ENCODE measurements around the gene ADNP2. TPM values are rescaled to one million over a fixed set of nuclear protein-coding genes. Genes with fewer than 3 reads are reported as not detected.

Gene ADNP2
- total and polyA plus RNA-seq, 2 of the 4 experiments (the other 2 are of a cell fraction), result 5.6 to 18.3 TPM

DNA sequence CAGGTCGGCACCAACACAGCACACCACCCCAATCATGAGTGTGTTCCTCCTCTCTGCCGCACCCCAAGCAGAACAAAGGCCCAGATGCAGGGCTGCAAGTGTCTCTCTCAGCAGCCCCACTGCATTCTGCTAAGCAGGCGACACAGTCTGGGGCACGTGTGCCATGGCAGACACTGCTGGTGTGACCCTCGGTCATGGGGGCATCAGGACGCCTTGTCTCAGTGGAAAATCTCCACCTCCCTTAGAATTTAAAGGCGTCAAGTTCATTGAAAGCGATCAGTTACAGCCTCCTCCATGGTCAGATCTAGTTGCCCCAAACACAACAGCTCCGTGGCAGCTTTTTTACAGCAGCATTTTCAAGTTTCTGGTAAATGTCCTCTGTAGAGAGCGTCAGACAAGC, 57.2 kb downstream of the ADNP2 start:
- BruUV-seq (replicated peaks), result no TSS peak
- H3K4me3 ChIP-seq (ENCODE audit: insufficient read depth, low read depth, low read length), result no peak overlapping the region
- no peak overlapping the region for H2BK120ac ChIP-seq (ENCODE audit: low read depth, low read length)
- H4K91ac ChIP-seq (ENCODE audit: insufficient read depth, low read depth, low read length), result no peak overlapping the region
- ATAC-seq (ENCODE audit: low read depth) (no peak), DNase-seq (no peak)
- 84% methylated on average over 5 of the region's 10 CpGs; no CpG with 5 or more reads in 1 of the 2 experiments for WGBS, 2 experiments (ENCODE audit: extremely low coverage in 2 of 2, insufficient read length in 1 of 2)
- H3K27me3 ChIP-seq (ENCODE audit: control insufficient read depth, insufficient read depth, low read length), result no peaks in the 10 kb centered on the region
- H2BK15ac ChIP-seq (ENCODE audit: low read depth, low read length), result no peak overlapping the region
- H4K8ac ChIP-seq (ENCODE audit: low read depth in 2 of 2, low read length in 2 of 2), result no peak overlapping the region
- H3K79me1 ChIP-seq (ENCODE audit: low read depth in 1 of 2, low read length in 2 of 2), result peaks cover 0 to 6% of the 10 kb centered on the region in 2 experiments; a peak in 1 of 4 replicates
- H2AK9ac ChIP-seq (replicated peaks; ENCODE audit: low read depth, low read length, poor library complexity), result no peak overlapping the region
- H3K27ac ChIP-seq (ENCODE audit: insufficient read depth, low read length), result no peak overlapping the region
- POLR2A ChIA-PET (ENCODE audit: unreplicated experiment), result no interaction called here
- TF ChIP-seq RAD21 (IDR thresholded peaks at IDR 0.05; ENCODE audit: low read length) (no peak), SMC3 (IDR thresholded peaks at IDR 0.05; ENCODE audit: low read depth, low read length) (no peak), RCOR1 (IDR thresholded peaks at IDR 0.05; ENCODE audit: insufficient replicate concordance, low read length) (no peak)
- H2BK5ac ChIP-seq (ENCODE audit: low read depth, low read length, poor library complexity, severe bottlenecking), result no peak overlapping the region
- no peak overlapping the region for H2AFZ ChIP-seq (replicated peaks; ENCODE audit: low read length, poor library complexity)
- no peak overlapping the region for H3K4me2 ChIP-seq (ENCODE audit: low read depth, low read length)
- no peak overlapping the region for H3K14ac ChIP-seq (replicated peaks; ENCODE audit: low read depth, low read length)
- no peak overlapping the region for H4K5ac ChIP-seq (ENCODE audit: low read depth, low read length)
- no peak overlapping the region for H2AK5ac ChIP-seq (ENCODE audit: low read depth, low read length)
- no peak overlapping the region for H3K9ac ChIP-seq (ENCODE audit: low read depth, low read length)
- dilution Hi-C loops (cut with HindIII; ENCODE audit: low sequenced_read_pairs, unreplicated experiment), result no loop called here
- no peak overlapping the region for H3K18ac ChIP-seq (ENCODE audit: low read depth, low read length)
- CTCF ChIA-PET, result interaction anchor here (1.4 kb wide), 1 partner anchor 9 kb away, joined by 4 read pairs; no protein-coding TSS in a partner anchor
- H3K9me3 ChIP-seq (ENCODE audit: control insufficient read depth, insufficient read depth, low read length), result peaks cover 8% of the 10 kb centered on the region
- peaks cover 18% of the 10 kb centered on the region for H3K9me1 ChIP-seq (ENCODE audit: insufficient read depth, low read length)
- no peak overlapping the region for H3K56ac ChIP-seq (ENCODE audit: extremely low read depth, insufficient read depth, low read length)
- H3K4me1 ChIP-seq (ENCODE audit: control insufficient read depth, insufficient read depth, low read length), result peaks cover 2% of the 10 kb centered on the region; the same call in 1 of the 2 replicates
- no peak overlapping the region for H2BK20ac ChIP-seq (ENCODE audit: low read depth, low read length)
- H3K23ac ChIP-seq (ENCODE audit: low read depth, low read length), result no peak overlapping the region
- intact Hi-C loops (cut with micrococcal nuclease), result no loop called here
- no peaks in the 10 kb centered on the region; the same call in none of the 2 replicates for H4K20me1 ChIP-seq (ENCODE audit: insufficient read depth, low read length)
- H3K4ac ChIP-seq (ENCODE audit: low read depth, low read length), result no peak overlapping the region
- no peaks in the 10 kb centered on the region for H3K36me3 ChIP-seq (ENCODE audit: control insufficient read depth, insufficient read depth, low read length)
- in situ Hi-C loops (cut with MboI; ENCODE audit: low sequenced_read_pairs), result no loop called here

Data from IMR-90 (cell line).